ENCODE results near the gene DCLK3. TPM values are rescaled to one million over a fixed set of nuclear protein-coding genes. Genes with fewer than 3 reads are reported as not detected.

Gene DCLK3
- total RNA-seq, 1 donor from 2014 or later = not detected

DNA sequence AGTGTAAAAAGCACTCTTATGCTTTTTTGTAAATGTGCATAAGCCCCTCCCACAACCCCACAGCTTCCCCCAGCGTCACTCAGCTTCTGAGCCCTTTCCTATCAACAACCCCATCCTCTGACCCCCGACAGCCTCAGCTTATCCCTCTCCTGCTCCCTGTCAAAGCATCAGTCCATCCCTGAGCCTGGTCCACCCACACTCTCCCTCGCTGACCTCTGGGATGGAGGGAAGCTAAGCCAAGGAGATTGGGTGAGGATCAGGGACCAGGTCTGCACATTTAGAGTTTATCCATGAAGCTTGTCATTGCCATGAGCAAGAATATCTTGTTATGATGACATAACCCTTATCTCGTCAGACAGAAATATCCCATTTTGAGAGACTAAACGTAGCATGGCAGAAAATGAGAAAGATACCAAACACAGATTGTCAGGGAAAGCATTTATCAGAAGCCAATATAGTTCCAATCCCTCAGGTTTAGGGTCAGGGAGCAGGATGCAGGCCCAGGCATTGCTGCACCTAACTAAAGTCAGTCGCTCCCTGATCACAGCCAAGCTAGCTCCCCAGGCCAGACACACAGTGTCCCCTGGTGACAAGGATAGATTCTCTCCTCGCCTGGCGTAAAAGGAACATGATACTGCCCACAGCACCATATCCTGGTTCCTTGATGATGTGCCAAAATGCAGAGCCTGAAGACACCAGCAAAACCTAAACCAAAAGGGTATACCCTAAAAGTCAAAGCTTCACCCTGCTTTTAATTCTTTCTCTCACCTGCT lies 66.9 kb downstream of the DCLK3 start:
- H3K36me3 Mint-ChIP-seq (ENCODE audit: low read depth) = no peaks in the 10 kb centered on the region
- H3K4me1 Mint-ChIP-seq = no peaks in the 10 kb centered on the region
- intact Hi-C loops (cut with micrococcal nuclease) = no loop called here
- no peak overlapping the region for H3K4me3 Mint-ChIP-seq
- no peak for DNase-seq
- TF ChIP-seq, protein P1, sequence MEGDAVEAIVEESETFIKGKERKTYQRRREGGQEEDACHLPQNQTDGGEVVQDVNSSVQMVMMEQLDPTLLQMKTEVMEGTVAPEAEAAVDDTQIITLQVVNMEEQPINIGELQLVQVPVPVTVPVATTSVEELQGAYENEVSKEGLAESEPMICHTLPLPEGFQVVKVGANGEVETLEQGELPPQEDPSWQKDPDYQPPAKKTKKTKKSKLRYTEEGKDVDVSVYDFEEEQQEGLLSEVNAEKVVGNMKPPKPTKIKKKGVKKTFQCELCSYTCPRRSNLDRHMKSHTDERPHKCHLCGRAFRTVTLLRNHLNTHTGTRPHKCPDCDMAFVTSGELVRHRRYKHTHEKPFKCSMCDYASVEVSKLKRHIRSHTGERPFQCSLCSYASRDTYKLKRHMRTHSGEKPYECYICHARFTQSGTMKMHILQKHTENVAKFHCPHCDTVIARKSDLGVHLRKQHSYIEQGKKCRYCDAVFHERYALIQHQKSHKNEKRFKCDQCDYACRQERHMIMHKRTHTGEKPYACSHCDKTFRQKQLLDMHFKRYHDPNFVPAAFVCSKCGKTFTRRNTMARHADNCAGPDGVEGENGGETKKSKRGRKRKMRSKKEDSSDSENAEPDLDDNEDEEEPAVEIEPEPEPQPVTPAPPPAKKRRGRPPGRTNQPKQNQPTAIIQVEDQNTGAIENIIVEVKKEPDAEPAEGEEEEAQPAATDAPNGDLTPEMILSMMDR (IDR thresholded peaks at IDR 0.05) = no peak
- ChIA-PET POLR2A (no interaction called here), CTCF (interaction anchor here (1.2 kb wide), 1 partner anchor 789 kb away, joined by 4 read pairs; no protein-coding TSS in a partner anchor)
- ATAC-seq (ENCODE audit: low read depth) = no peak
- H3K9me3 Mint-ChIP-seq = no peaks in the 10 kb centered on the region
- no peaks in the 10 kb centered on the region for H3K27me3 Mint-ChIP-seq
- H3K27ac Mint-ChIP-seq = no peak overlapping the region

DNA sequence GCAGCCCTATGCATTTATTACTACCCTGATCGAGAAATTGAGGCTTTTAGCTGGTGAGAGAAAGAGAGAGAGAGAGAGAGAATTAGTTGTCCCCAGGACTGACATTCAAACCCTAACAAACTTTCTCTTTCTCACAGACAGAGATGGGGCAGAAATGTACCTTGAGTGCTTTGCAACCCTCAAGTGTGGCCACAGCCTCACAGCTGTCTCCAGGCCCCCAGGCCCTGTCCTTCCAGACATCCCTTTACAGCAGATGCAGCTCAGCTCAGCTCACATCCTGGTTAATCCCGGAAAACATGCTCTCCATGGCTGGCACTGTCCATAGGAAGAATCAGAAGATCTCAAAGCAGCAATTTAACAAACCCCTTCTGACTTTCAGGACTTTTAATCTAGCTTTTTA lies 67.6 kb downstream of the DCLK3 start:
- DNase-seq = no peak
- Mint-ChIP-seq H3K27ac (no peak overlapping the region), H3K27me3 (no peaks in the 10 kb centered on the region), H3K4me1 (no peaks in the 10 kb centered on the region), H3K36me3 (ENCODE audit: low read depth) (no peaks in the 10 kb centered on the region), H3K4me3 (no peak overlapping the region), H3K9me3 (no peaks in the 10 kb centered on the region)
- intact Hi-C loops (cut with micrococcal nuclease) = no loop called here
- ATAC-seq (ENCODE audit: low read depth) = no peak
- POLR2A ChIA-PET = no interaction called here
- TF ChIP-seq, protein P1 (IDR thresholded peaks at IDR 0.05) = no peak
- CTCF ChIA-PET = interaction anchor here (1.2 kb wide), 1 partner anchor 788 kb away, joined by 4 read pairs; no protein-coding TSS in a partner anchor

DNA sequence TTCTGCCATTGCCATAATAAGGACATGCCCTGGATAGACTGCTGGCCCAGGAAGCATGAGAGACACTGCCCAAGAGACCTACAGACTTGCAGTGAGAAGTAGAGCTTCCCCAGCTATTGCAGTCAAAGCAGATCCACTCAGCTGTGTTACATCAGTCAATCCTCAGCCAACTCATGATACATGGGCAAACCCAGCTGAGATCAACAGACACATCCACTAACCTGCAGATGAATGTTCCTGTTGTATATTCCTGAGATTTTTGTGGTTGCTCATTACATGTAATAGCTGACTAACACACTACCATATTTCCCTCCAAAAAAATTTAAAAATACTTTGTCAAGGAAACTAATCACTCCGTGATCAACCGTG lies 68.6 kb downstream of the DCLK3 start:
- ChIA-PET CTCF (no interaction called here), POLR2A (no interaction called here)
- H3K9me3 Mint-ChIP-seq = no peaks in the 10 kb centered on the region
- no peak overlapping the region for H3K27ac Mint-ChIP-seq
- TF ChIP-seq, protein P1 (IDR thresholded peaks at IDR 0.05) = no peak
- no peak for DNase-seq
- no peak overlapping the region for H3K4me3 Mint-ChIP-seq
- no peaks in the 10 kb centered on the region for H3K36me3 Mint-ChIP-seq (ENCODE audit: low read depth)
- no peaks in the 10 kb centered on the region for H3K4me1 Mint-ChIP-seq
- intact Hi-C loops (cut with micrococcal nuclease) = no loop called here
- no peak for ATAC-seq (ENCODE audit: low read depth)
- H3K27me3 Mint-ChIP-seq = no peaks in the 10 kb centered on the region

DNA sequence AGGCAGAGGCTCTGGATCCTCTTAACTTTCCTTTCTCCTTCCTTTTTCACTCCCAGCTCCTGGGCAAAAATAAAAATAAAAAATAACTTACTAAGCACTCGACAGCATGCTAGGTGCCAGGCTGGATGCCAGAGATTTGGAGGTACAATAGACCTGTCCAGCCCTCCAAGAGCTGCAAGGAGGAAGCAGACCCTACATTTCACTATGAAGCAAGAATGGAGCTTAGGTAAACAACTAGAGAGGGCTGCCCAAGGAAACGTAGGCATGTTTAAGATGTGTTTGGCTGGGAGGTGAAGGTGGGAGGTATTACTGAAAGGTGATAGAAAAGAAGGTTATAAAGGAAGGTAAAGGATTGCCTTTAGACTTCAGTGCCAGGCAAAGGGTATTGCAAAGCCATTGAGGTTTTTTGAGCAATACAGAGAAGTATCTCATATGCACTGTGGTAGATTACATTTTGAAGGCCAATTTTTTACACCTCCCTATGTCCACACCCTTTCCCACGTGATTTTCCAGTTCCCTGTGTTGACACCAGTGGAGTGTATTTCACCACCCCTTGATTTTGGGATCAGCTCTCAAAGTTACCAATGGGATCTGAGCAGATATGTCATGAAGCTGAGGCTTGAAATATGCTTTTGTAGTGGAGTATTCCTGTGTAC lies 69.1 kb downstream of the DCLK3 start:
- H3K36me3 Mint-ChIP-seq (ENCODE audit: low read depth) = no peaks in the 10 kb centered on the region
- H3K9me3 Mint-ChIP-seq = no peaks in the 10 kb centered on the region
- TF ChIP-seq, protein P1 (IDR thresholded peaks at IDR 0.05) = no peak
- intact Hi-C loops (cut with micrococcal nuclease) = no loop called here
- no peak for DNase-seq
- H3K27me3 Mint-ChIP-seq = no peaks in the 10 kb centered on the region
- CTCF ChIA-PET = interaction anchor here (0.8 kb wide), 1 partner anchor 9 kb away, joined by 3 read pairs; no protein-coding TSS in a partner anchor
- ATAC-seq (ENCODE audit: low read depth) = no peak
- H3K4me3 Mint-ChIP-seq = no peak overlapping the region
- POLR2A ChIA-PET = no interaction called here
- H3K4me1 Mint-ChIP-seq = no peaks in the 10 kb centered on the region
- no peak overlapping the region for H3K27ac Mint-ChIP-seq

DNA sequence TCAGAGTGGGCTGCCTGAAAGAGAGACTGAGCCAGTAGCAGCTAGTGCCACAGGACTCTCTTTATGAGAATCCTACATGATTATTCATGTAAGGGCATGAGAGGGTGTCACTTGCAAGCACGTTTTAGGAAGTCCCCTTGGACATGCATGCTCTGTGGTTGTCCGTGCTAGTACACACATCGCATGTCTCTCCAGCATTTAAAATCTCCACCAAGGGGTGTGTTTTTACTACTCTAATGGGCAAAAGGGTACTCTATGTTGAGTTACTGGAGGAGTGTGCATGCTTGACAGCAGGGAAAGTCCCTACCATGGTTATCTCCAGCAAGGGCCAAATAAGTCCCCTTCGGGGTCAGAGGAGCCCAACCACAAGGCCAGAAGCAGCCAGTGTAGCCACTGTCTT lies 70.7 kb downstream of the DCLK3 start:
- intact Hi-C loops (cut with micrococcal nuclease) = no loop called here
- Mint-ChIP-seq H3K36me3 (ENCODE audit: low read depth) (no peaks in the 10 kb centered on the region), H3K27me3 (no peaks in the 10 kb centered on the region), H3K9me3 (no peaks in the 10 kb centered on the region), H3K4me1 (no peaks in the 10 kb centered on the region), H3K4me3 (no peak overlapping the region), H3K27ac (no peak overlapping the region)
- ATAC-seq (ENCODE audit: low read depth) (no peak), DNase-seq (no peak)
- POLR2A ChIA-PET = no interaction called here
- TF ChIP-seq, protein P1 (IDR thresholded peaks at IDR 0.05) = no peak
- CTCF ChIA-PET = no interaction called here
